Body of pancreas (tissue), 4 donors: Measurements from ENCODE around the gene CBFB.

Source experiments
- CTCF ChIP-seq, 7 experiments: fragments of 450-650 bp in 4 of 7; fragments of 200-600 bp in 3 of 7; sonication (generic) in 3 of 7; IDR thresholded peaks; one replicate each; pipeline ENCODE4 v1.5.1; 2016 to 2019; ENCODE audit warnings: antibody characterized with exemption in 7 of 7
- POLR2A ChIP-seq, 3 donors: fragments of 450-650 bp; IDR thresholded peaks; one replicate each; pipeline ENCODE4 v1.6.1; 2016; ENCODE audit warnings: antibody characterized with exemption in 3 of 3, mild to moderate bottlenecking in 2 of 3

- TF ChIP-seq CTCF (IDR thresholded peaks at IDR 0.05) (no peak), POLR2A (IDR thresholded peaks at IDR 0.05) (no peak)
Observed at GRCh38 chr16:67021321-67021720, 7.6 kb upstream of the CBFB start.
